ENCODE data around the gene ATXN1. TPM values are rescaled to one million over a fixed set of nuclear protein-coding genes. Genes with fewer than 3 reads are reported as not detected.

Gene ATXN1
- total and polyA plus RNA-seq, 2 of the 8 experiments (the other 6 are each of a cell fraction or from before 2014, with no cell fraction given), result 1.6 to 4.0 TPM

GRCh38 chr6:16420715-16421461, 340.4 kb downstream of the ATXN1 start:
- Histone ChIP-seq H2BK5ac (ENCODE audit: low read depth, low read length) (no peak overlapping the region), H2BK20ac (ENCODE audit: low read length) (no peak overlapping the region), H2AFZ (ENCODE audit: low read length) (no peak overlapping the region), H2BK12ac (ENCODE audit: low read depth, low read length) (no peak overlapping the region), H3K79me1 (ENCODE audit: low read depth, low read length) (no peaks in the 10 kb centered on the region), H2BK15ac (ENCODE audit: low read length) (no peak overlapping the region), H3K4me1 (replicated peaks in 1 of 4; ENCODE audit: control insufficient read depth in 3 of 4, insufficient read depth in 4 of 4, low read length in 3 of 4) (peaks cover 0 to 7% (median 2%) of the 10 kb centered on the region in 4 experiments; a peak in 2 of 7 replicates), H3K4ac (replicated peaks; ENCODE audit: insufficient read length, low read depth, low read length) (no peak overlapping the region), H2AK5ac (ENCODE audit: low read depth, low read length) (no peak overlapping the region), H3K23me2 (ENCODE audit: low read depth, low read length) (no peaks in the 10 kb centered on the region; the same call in 1 of the 2 replicates), H3K36me3 (ENCODE audit: control insufficient read depth in 2 of 4, insufficient read depth in 4 of 4, low read length in 3 of 4) (no peaks in the 10 kb centered on the region), H3K27me3 (replicated peaks in 1 of 4; ENCODE audit: control insufficient read depth in 3 of 4, extremely low read depth in 1 of 4, insufficient read depth in 3 of 4, low read length in 3 of 4) (no peaks in the 10 kb centered on the region), H4K20me1 (replicated peaks in 1 of 2; ENCODE audit: control insufficient read depth in 1 of 2, insufficient read depth in 2 of 2, low read length in 2 of 2) (no peaks in the 10 kb centered on the region), H3K18ac (ENCODE audit: extremely low read depth, low read length) (no peak overlapping the region), H3K14ac (ENCODE audit: insufficient read length) (no peak overlapping the region), H3K27ac (ENCODE audit: low read depth, low read length) (no peak overlapping the region), H3K23ac (ENCODE audit: insufficient read length) (no peak overlapping the region), H3K4me2 (ENCODE audit: insufficient read depth in 1 of 2, low read depth in 2 of 2, low read length in 2 of 2) (no peak overlapping the region), H4K91ac (replicated peaks; ENCODE audit: insufficient read length, low read length) (no peak overlapping the region), H3K56ac (replicated peaks; ENCODE audit: insufficient read length, low read depth, low read length) (no peak overlapping the region), H3K79me2 (ENCODE audit: control insufficient read depth in 1 of 2, insufficient read depth in 2 of 2, low read length in 2 of 2) (no peaks in the 10 kb centered on the region), H3K9me3 (ENCODE audit: insufficient read depth in 2 of 2, low read depth in 1 of 2, low read length in 1 of 2) (no peaks in the 10 kb centered on the region), H3K9ac (replicated peaks in 1 of 4; ENCODE audit: extremely low read depth in 1 of 4, low read depth in 3 of 4, low read length in 3 of 4) (no peak overlapping the region), H4K5ac (ENCODE audit: insufficient read length, low read depth, low read length) (no peak overlapping the region), H2BK120ac (replicated peaks; ENCODE audit: low read depth, low read length) (no peak overlapping the region), H4K8ac (ENCODE audit: extremely low read depth, insufficient read depth, low read length) (no peak overlapping the region), H3K4me3 (ENCODE audit: extremely low read depth in 1 of 4, insufficient read depth in 2 of 4, low read depth in 3 of 4, low read length in 4 of 4) (no peak overlapping the region)
- TF ChIP-seq POU5F1 (IDR thresholded peaks at IDR 0.05; ENCODE audit: low read depth, low read length), result no peak
- TF ChIP-seq CTBP2 (IDR thresholded peaks at IDR 0.05; ENCODE audit: borderline replicate concordance, insufficient read depth, insufficient read length, low read length), result no peak
- no peak for TF ChIP-seq MAFK (IDR thresholded peaks at IDR 0.05; ENCODE audit: low read depth, low read length)
- TF ChIP-seq, protein P1, sequence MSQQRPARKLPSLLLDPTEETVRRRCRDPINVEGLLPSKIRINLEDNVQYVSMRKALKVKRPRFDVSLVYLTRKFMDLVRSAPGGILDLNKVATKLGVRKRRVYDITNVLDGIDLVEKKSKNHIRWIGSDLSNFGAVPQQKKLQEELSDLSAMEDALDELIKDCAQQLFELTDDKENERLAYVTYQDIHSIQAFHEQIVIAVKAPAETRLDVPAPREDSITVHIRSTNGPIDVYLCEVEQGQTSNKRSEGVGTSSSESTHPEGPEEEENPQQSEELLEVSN (IDR thresholded peaks at IDR 0.05), result no peak
- no peak for TF ChIP-seq RXRA (IDR thresholded peaks at IDR 0.05; ENCODE audit: insufficient read depth, low read depth, low read length)
- TF ChIP-seq RNF2 (IDR thresholded peaks at IDR 0.05; ENCODE audit: borderline replicate concordance, low read depth, low read length, missing control alignments, poor library complexity, severe bottlenecking), result no peak
- no peak for TF ChIP-seq KDM5A (IDR thresholded peaks at IDR 0.05; ENCODE audit: low read length)
- no peak for TF ChIP-seq BCL11A (IDR thresholded peaks at IDR 0.05; ENCODE audit: low read depth in 2 of 2, low read length in 2 of 2)
- no peak for TF ChIP-seq POLR2AphosphoS5 (IDR thresholded peaks at IDR 0.05; ENCODE audit: low read depth, low read length)
- no peak for TF ChIP-seq JUND (IDR thresholded peaks at IDR 0.05; ENCODE audit: low read length)
- 85% methylated on average over 7 of the region's 7 CpGs; no CpG with 5 or more reads in 1 of the 2 experiments for WGBS, 2 experiments (ENCODE audit: extremely low coverage in 1 of 2, insufficient coverage in 1 of 2, insufficient read length in 1 of 2, insufficient replicate concordance in 2 of 2, low coverage in 1 of 2, low lambda C conversion rate in 2 of 2, missing lambda C conversion rate in 1 of 2)
- ChIA-PET CTCF (ENCODE audit: partially characterized antibody) (interaction anchor here (0.7 to 3.7 kb wide), 5 partner anchors 9 to 93 kb away, joined by 3 to 24 read pairs (median 3); no protein-coding TSS in a partner anchor), POLR2A (ENCODE audit: partially characterized antibody) (no interaction called here)
- DNase-seq (ENCODE audit: low read depth in 1 of 2, low spot score in 2 of 2) (no peak), FAIRE-seq (no peak)
